ENCODE data around the gene TSNAX. TPM values are rescaled to one million over a fixed set of nuclear protein-coding genes. Genes with fewer than 3 reads are reported as not detected.

The TSNAX gene
- total RNA-seq, 1 donor from 2014 or later: 22.8 TPM

- DNase-seq (peak; percentile 63), ATAC-seq (ENCODE audit: poor library complexity) (peak; percentile 72)
- intact Hi-C loops (cut with DNase I): no loop called here
Observed at GRCh38 chr1:231612393-231613089, 84.1 kb downstream of the TSNAX start.

GRCh38 chr1:231613419-231614349, 85.2 kb downstream of the TSNAX start:
- no peak for ATAC-seq (ENCODE audit: poor library complexity)
- no peak for DNase-seq
- intact Hi-C loops (cut with DNase I): no loop called here

Other genes starting within 250 kb of the TSNAX start
- gene EXOC8, start 190.8 kb upstream of the TSNAX start, total RNA-seq: 10.7 TPM
- 6.9 TPM for gene SPRTN, start 190.4 kb upstream of the TSNAX start, total RNA-seq
- gene EGLN1, start 106.4 kb upstream of the TSNAX start, total RNA-seq: 75.2 TPM
- gene DISC1, start 98.1 kb downstream of the TSNAX start, total RNA-seq: 3.0 TPM

Data from Right ventricle myocardium superior (tissue), 1 donor.